Endothelial cell (in vitro differentiated cells): ENCODE measurements around the gene CSH2. TPM values are rescaled to one million over a fixed set of nuclear protein-coding genes. Genes with fewer than 3 reads are reported as not detected.
A peak's percentile ranks its signal among the peaks of the same experiment; 100 is the strongest.
"Not testable (repeated sequence)": the region's sequence is repeated elsewhere in the genome, so short reads cannot be mapped to it uniquely, and the experiment has no call there.

Experiments used
- DNase-seq: peaks from one replicate; pipeline ENCODE4 v3.0.0; 2021; ENCODE audit warnings: low spot score
- H3K27ac Mint-ChIP-seq: one replicate; pipeline ENCODE4 v1.8.0; 2021; ENCODE audit warnings: mixed read lengths, inconsistent platforms; ENCODE audit not compliant: unreplicated experiment
- H3K27me3 Mint-ChIP-seq: one replicate; pipeline ENCODE4 v1.8.0; 2021; ENCODE audit warnings: mild to moderate bottlenecking, moderate library complexity, mixed read lengths, inconsistent platforms; ENCODE audit not compliant: unreplicated experiment
- H3K36me3 Mint-ChIP-seq: one replicate; pipeline ENCODE4 v1.8.0; 2021; ENCODE audit warnings: mild to moderate bottlenecking, low read depth, mixed read lengths, inconsistent platforms; ENCODE audit not compliant: unreplicated experiment
- H3K4me1 Mint-ChIP-seq: one replicate; pipeline ENCODE4 v1.8.0; 2021; ENCODE audit warnings: mild to moderate bottlenecking, mixed read lengths, inconsistent platforms; ENCODE audit not compliant: unreplicated experiment
- H3K4me3 Mint-ChIP-seq: one replicate; pipeline ENCODE4 v1.8.0; 2021; ENCODE audit warnings: mild to moderate bottlenecking, mixed read lengths, inconsistent platforms; ENCODE audit not compliant: unreplicated experiment
- H3K9me3 Mint-ChIP-seq: one replicate; pipeline ENCODE4 v1.8.0; 2021; ENCODE audit warnings: mixed read lengths, inconsistent platforms; ENCODE audit not compliant: unreplicated experiment
- CTCF ChIP-seq: fragments of 200-600 bp; sonication (generic); IDR thresholded peaks from one replicate; pipeline ENCODE4 v1.5.0; 2021; ENCODE audit warnings: antibody characterized with exemption; ENCODE audit not compliant: unreplicated experiment
- total RNA-seq: library from RNA; stranded (reverse); fragmentation: NEBNext Ultra II Directional; extraction: Animal tissue kit (Norgen Biotek cat#: 25700); gene quantifications from one replicate; pipeline ENCODE4 v1.2.1, GENCODE V29; 2021; ENCODE audit not compliant: unreplicated experiment

CSH2 gene
- total RNA-seq, 1 donor from 2014 or later, result not detected

GRCh38 chr17:63848834-63849689 is 24.4 kb downstream of the CSH2 start:
- peaks cover 8% of the 10 kb centered on the region for H3K4me1 Mint-ChIP-seq
- no peaks in the 10 kb centered on the region for H3K9me3 Mint-ChIP-seq
- peak; percentile 49 for TF ChIP-seq CTCF
- H3K4me3 Mint-ChIP-seq, result peak overlapping the region; percentile 75
- H3K27ac Mint-ChIP-seq, result peak overlapping the region; percentile 92
- peaks cover 5% of the 10 kb centered on the region for H3K36me3 Mint-ChIP-seq
- DNase-seq, result peak; percentile 89
- H3K27me3 Mint-ChIP-seq, result peaks cover 9% of the 10 kb centered on the region

GRCh38 chr17:63847525-63848249 is 25.8 kb downstream of the CSH2 start:
- H3K36me3 Mint-ChIP-seq, result peaks cover 5% of the 10 kb centered on the region
- no peak for TF ChIP-seq CTCF
- H3K9me3 Mint-ChIP-seq, result no peaks in the 10 kb centered on the region
- H3K27me3 Mint-ChIP-seq, result peaks cover 9% of the 10 kb centered on the region
- peaks cover 12% of the 10 kb centered on the region for H3K4me1 Mint-ChIP-seq
- DNase-seq, result no peak
- no peak overlapping the region for H3K27ac Mint-ChIP-seq
- H3K4me3 Mint-ChIP-seq, result no peak overlapping the region

- DNase-seq, result no peak
- Mint-ChIP-seq H3K36me3 (peaks cover 5% of the 10 kb centered on the region), H3K27me3 (peaks cover 9% of the 10 kb centered on the region), H3K9me3 (no peaks in the 10 kb centered on the region), H3K27ac (no peak overlapping the region), H3K4me3 (no peak overlapping the region), H3K4me1 (peaks cover 24% of the 10 kb centered on the region)
- TF ChIP-seq CTCF, result no peak
These were observed 28.0 kb downstream of the CSH2 start for GRCh38 chr17:63845509-63845908.

- DNase-seq, result no peak
- Mint-ChIP-seq H3K36me3 (peaks cover 5% of the 10 kb centered on the region), H3K4me3 (peak overlapping the region; percentile 81), H3K9me3 (no peaks in the 10 kb centered on the region), H3K27me3 (peaks cover 8% of the 10 kb centered on the region), H3K4me1 (peaks cover 22% of the 10 kb centered on the region), H3K27ac (peak overlapping the region; percentile 52)
- TF ChIP-seq CTCF, result no peak
These were observed 29.4 kb downstream of the CSH2 start for GRCh38 chr17:63843910-63844677.

GRCh38 chr17:63843387-63843888 is 30.0 kb downstream of the CSH2 start:
- Mint-ChIP-seq H3K4me1 (peaks cover 26% of the 10 kb centered on the region), H3K27ac (peak overlapping the region; percentile 67), H3K4me3 (peak overlapping the region; percentile 87)
- H3K36me3 Mint-ChIP-seq, H3K9me3 Mint-ChIP-seq, H3K27me3 Mint-ChIP-seq, DNase-seq: not testable (repeated sequence)
